Neural cell (in vitro differentiated cells): ENCODE data around the gene SYNJ1. TPM values are rescaled to one million over a fixed set of nuclear protein-coding genes. Genes with fewer than 3 reads are reported as not detected.
A peak's percentile ranks its signal among the peaks of the same experiment; 100 is the strongest.

ENCODE experiments used
- H2AFZ ChIP-seq: fragments of 200-600, 300-800 bp; sonication (generic), shearing (Covaris generic); 2 replicates; pipeline ENCODE4 v1.6.0; 2014; ENCODE audit warnings: low read depth, mild to moderate bottlenecking, antibody characterized with exemption, low read length, moderate library complexity
- H3F3A ChIP-seq: fragments of 200-600 bp; shearing (Covaris generic); 2 replicates; pipeline ENCODE4 v1.6.1; 2016; ENCODE audit warnings: mild to moderate bottlenecking, moderate library complexity, mixed read lengths, antibody characterized with exemption, low read length; ENCODE audit not compliant: insufficient read depth, poor library complexity, severe bottlenecking
- H3K27ac ChIP-seq: fragments of 200-600, 300-800 bp; sonication (generic), shearing (Covaris generic); 2 replicates; pipeline ENCODE4 v1.5.1; 2014; ENCODE audit warnings: mild to moderate bottlenecking, low read length, moderate library complexity
- H3K27me3 ChIP-seq: fragments of 300-800, 200-600 bp; sonication (generic), shearing (Covaris generic); 2 replicates; pipeline ENCODE4 v1.6.0; 2014; ENCODE audit warnings: mild to moderate bottlenecking, low read depth, low read length, moderate library complexity; ENCODE audit not compliant: insufficient read depth
- H3K36me3 ChIP-seq: fragments of 300-800, 200-600 bp; sonication (generic), shearing (Covaris generic); 2 replicates; pipeline ENCODE4 v1.5.1; 2014; ENCODE audit warnings: mild to moderate bottlenecking, antibody characterized with exemption, low read length, moderate library complexity; ENCODE audit not compliant: insufficient read depth
- H3K4me2 ChIP-seq: fragments of 300-800, 200-600 bp; sonication (generic), shearing (Covaris generic); 2 replicates; pipeline ENCODE4 v1.6.0; 2014; ENCODE audit warnings: mild to moderate bottlenecking, low read length
- H3K4me3 ChIP-seq: fragments of 300-800, 200-600 bp; sonication (generic), shearing (Covaris generic); 2 replicates; pipeline ENCODE4 v1.5.1; 2014; ENCODE audit warnings: mild to moderate bottlenecking, low read length, moderate library complexity
- H3K79me2 ChIP-seq: fragments of 200-600 bp; shearing (Covaris generic); replicated peaks from 2 replicates; pipeline ENCODE4 v1.6.0; 2014; ENCODE audit warnings: mild to moderate bottlenecking, low read length, moderate library complexity; ENCODE audit not compliant: insufficient read depth
- H3K9ac ChIP-seq: fragments of 300-800, 200-600 bp; sonication (generic), shearing (Covaris generic); 2 replicates; pipeline ENCODE4 v1.6.1; 2016; ENCODE audit warnings: mild to moderate bottlenecking, low read length, mixed read lengths
- H3K9me2 ChIP-seq: fragments of 200-600 bp; shearing (Covaris generic); 2 replicates; pipeline ENCODE4 v1.6.1; 2016; ENCODE audit warnings: mild to moderate bottlenecking, low read length, mixed read lengths; ENCODE audit not compliant: insufficient read depth
- H3K9me3 ChIP-seq: fragments of 200-600, 300-800 bp; sonication (generic), shearing (Covaris generic); 2 replicates; pipeline ENCODE4 v1.6.1; 2016; ENCODE audit warnings: mild to moderate bottlenecking, mixed run types, low read length, moderate library complexity, mixed read lengths
- H4K20me1 ChIP-seq: fragments of 200-600 bp; shearing (Covaris generic); 2 replicates; pipeline ENCODE4 v1.6.1; 2016; ENCODE audit warnings: mild to moderate bottlenecking, mixed run types; ENCODE audit not compliant: insufficient read depth
- CTCF ChIP-seq: fragments of 450-650 bp; IDR thresholded peaks from 2 replicates; pipeline ENCODE4 v1.5.1; 2014; ENCODE audit warnings: antibody characterized with exemption, mild to moderate bottlenecking, moderate library complexity; ENCODE audit not compliant: poor library complexity, severe bottlenecking
- EP300 ChIP-seq: fragments of 450-650 bp; conservative IDR thresholded peaks from 2 replicates; pipeline ENCODE4 v1.6.1; 2014; ENCODE audit warnings: antibody characterized with exemption, mild to moderate bottlenecking, moderate library complexity; ENCODE audit not compliant: poor library complexity, severe bottlenecking
- EZH2 ChIP-seq: fragments of 200-600, 300-800 bp; shearing (Covaris generic), sonication (generic); IDR thresholded peaks from 2 replicates; pipeline ENCODE4 v1.6.1; 2014; ENCODE audit warnings: antibody characterized with exemption, low read length, borderline replicate concordance, mild to moderate bottlenecking; ENCODE audit not compliant: insufficient read depth, poor library complexity, severe bottlenecking
- MXI1 ChIP-seq: fragments of 450-650 bp; conservative IDR thresholded peaks from 2 replicates; pipeline ENCODE4 v1.6.1; 2014; ENCODE audit warnings: antibody characterized with exemption, mild to moderate bottlenecking; ENCODE audit not compliant: poor library complexity, severe bottlenecking
- POLR2AphosphoS5 ChIP-seq: IDR thresholded peaks from 2 replicates; pipeline ENCODE4 v1.6.1; 2012
- RAD21 ChIP-seq: fragments of 450-650 bp; conservative IDR thresholded peaks from 2 replicates; pipeline ENCODE4 v1.6.1; 2014; ENCODE audit warnings: antibody characterized with exemption, mild to moderate bottlenecking, moderate library complexity
- SMC3 ChIP-seq: fragments of 450-650 bp; conservative IDR thresholded peaks from 2 replicates; pipeline ENCODE4 v1.6.1; 2014; ENCODE audit warnings: antibody characterized with exemption, mild to moderate bottlenecking, moderate library complexity; ENCODE audit not compliant: poor library complexity
- TAF1 ChIP-seq: IDR thresholded peaks from 2 replicates; pipeline ENCODE4 v1.6.1; 2012; ENCODE audit warnings: low read depth
- polyA plus RNA-seq: library from polyadenylated mRNA; depleted of rRNA; stranded (reverse); fragments of >200 nt; gene quantifications from 2 replicates; pipeline ENCODE4 v1.2.3, GENCODE V29; 2014
- TF ChIP-seq, protein P1 (sequence below): IDR thresholded peaks from 2 replicates; pipeline ENCODE4 v1.6.1; 2012; ENCODE audit warnings: borderline replicate concordance

SYNJ1 gene
- polyA plus RNA-seq, 1 donor from 2014 or later: 24.1 TPM

- Histone ChIP-seq H3F3A (no peaks in the 10 kb centered on the region), H3K27ac (no peak overlapping the region), H3K9me3 (no peaks in the 10 kb centered on the region), H3K79me2 (no peaks in the 10 kb centered on the region), H3K9me2 (no peaks in the 10 kb centered on the region), H3K4me3 (no peak overlapping the region), H3K9ac (no peak overlapping the region), H3K4me2 (no peak overlapping the region), H3K36me3 (peaks cover 14% of the 10 kb centered on the region), H2AFZ (no peak overlapping the region), H3K27me3 (no peaks in the 10 kb centered on the region), H4K20me1 (no peaks in the 10 kb centered on the region)
- TF ChIP-seq POLR2AphosphoS5 (no peak), MXI1 (no peak), CTCF (no peak), EZH2 (no peak), RAD21 (no peak), EP300 (no peak), TAF1 (no peak), SMC3 (no peak)
- TF ChIP-seq, protein P1, sequence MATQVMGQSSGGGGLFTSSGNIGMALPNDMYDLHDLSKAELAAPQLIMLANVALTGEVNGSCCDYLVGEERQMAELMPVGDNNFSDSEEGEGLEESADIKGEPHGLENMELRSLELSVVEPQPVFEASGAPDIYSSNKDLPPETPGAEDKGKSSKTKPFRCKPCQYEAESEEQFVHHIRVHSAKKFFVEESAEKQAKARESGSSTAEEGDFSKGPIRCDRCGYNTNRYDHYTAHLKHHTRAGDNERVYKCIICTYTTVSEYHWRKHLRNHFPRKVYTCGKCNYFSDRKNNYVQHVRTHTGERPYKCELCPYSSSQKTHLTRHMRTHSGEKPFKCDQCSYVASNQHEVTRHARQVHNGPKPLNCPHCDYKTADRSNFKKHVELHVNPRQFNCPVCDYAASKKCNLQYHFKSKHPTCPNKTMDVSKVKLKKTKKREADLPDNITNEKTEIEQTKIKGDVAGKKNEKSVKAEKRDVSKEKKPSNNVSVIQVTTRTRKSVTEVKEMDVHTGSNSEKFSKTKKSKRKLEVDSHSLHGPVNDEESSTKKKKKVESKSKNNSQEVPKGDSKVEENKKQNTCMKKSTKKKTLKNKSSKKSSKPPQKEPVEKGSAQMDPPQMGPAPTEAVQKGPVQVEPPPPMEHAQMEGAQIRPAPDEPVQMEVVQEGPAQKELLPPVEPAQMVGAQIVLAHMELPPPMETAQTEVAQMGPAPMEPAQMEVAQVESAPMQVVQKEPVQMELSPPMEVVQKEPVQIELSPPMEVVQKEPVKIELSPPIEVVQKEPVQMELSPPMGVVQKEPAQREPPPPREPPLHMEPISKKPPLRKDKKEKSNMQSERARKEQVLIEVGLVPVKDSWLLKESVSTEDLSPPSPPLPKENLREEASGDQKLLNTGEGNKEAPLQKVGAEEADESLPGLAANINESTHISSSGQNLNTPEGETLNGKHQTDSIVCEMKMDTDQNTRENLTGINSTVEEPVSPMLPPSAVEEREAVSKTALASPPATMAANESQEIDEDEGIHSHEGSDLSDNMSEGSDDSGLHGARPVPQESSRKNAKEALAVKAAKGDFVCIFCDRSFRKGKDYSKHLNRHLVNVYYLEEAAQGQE: no peak
Measured at GRCh38 chr21:32658524-32658923, 69.3 kb downstream of the SYNJ1 start.

DNA sequence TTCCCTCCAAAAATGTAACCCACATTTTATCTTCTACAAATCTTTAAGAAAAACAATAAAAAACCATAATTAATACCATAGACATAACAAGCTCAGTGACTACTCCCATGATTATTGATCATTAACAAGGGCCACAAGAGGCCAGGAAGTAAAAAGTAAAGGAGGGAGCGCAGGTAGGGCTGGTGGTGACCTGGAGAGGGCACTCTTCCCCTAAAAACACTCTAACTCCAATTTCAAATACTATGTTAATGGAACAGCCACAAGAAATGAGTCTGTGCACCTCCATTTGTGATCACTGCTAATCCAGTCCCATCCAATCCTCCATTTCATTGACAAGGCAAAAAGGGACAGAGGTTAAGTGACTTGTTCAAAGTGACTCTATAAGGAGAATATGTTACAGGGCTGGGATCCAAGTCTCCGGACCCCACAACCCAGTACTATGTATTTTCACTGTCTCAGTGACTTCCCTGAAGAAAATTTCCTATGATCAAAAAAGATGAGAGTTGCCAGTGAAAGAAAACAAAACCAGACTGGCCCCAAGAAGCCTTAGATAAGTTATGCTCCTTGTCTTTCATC lies 74.4 kb downstream of the SYNJ1 start:
- H3K27me3 ChIP-seq: no peaks in the 10 kb centered on the region
- no peaks in the 10 kb centered on the region for H4K20me1 ChIP-seq
- no peaks in the 10 kb centered on the region for H3K79me2 ChIP-seq
- TF ChIP-seq EZH2 (no peak), POLR2AphosphoS5 (no peak), SMC3 (peak; percentile 25), RAD21 (peak; percentile 51), TAF1 (no peak), CTCF (peak; percentile 53), EP300 (no peak), MXI1 (no peak)
- TF ChIP-seq, protein P1: no peak
- no peak overlapping the region for H3K9ac ChIP-seq
- no peak overlapping the region for H3K27ac ChIP-seq
- no peak overlapping the region for H3K4me2 ChIP-seq
- no peaks in the 10 kb centered on the region for H3K9me3 ChIP-seq
- no peaks in the 10 kb centered on the region for H3F3A ChIP-seq
- H3K36me3 ChIP-seq: peaks cover 23% of the 10 kb centered on the region
- no peak overlapping the region for H2AFZ ChIP-seq
- H3K4me3 ChIP-seq: no peak overlapping the region
- no peaks in the 10 kb centered on the region for H3K9me2 ChIP-seq
